Neural cell (in vitro differentiated cells): ENCODE results near the gene PDZD4. TPM values are rescaled to one million over a fixed set of nuclear protein-coding genes. Genes with fewer than 3 reads are reported as not detected.

Experiments used
- H2AFZ ChIP-seq: fragments of 200-600, 300-800 bp; sonication (generic), shearing (Covaris generic); 2 replicates; pipeline ENCODE4 v1.6.0; 2014; ENCODE audit warnings: low read depth, mild to moderate bottlenecking, antibody characterized with exemption, low read length, moderate library complexity
- H3F3A ChIP-seq: fragments of 200-600 bp; shearing (Covaris generic); 2 replicates; pipeline ENCODE4 v1.6.1; 2016; ENCODE audit warnings: mild to moderate bottlenecking, moderate library complexity, mixed read lengths, antibody characterized with exemption, low read length; ENCODE audit not compliant: insufficient read depth, poor library complexity, severe bottlenecking
- H3K27ac ChIP-seq: fragments of 200-600, 300-800 bp; sonication (generic), shearing (Covaris generic); 2 replicates; pipeline ENCODE4 v1.5.1; 2014; ENCODE audit warnings: mild to moderate bottlenecking, low read length, moderate library complexity
- H3K27me3 ChIP-seq: fragments of 300-800, 200-600 bp; sonication (generic), shearing (Covaris generic); 2 replicates; pipeline ENCODE4 v1.6.0; 2014; ENCODE audit warnings: mild to moderate bottlenecking, low read depth, low read length, moderate library complexity; ENCODE audit not compliant: insufficient read depth
- H3K36me3 ChIP-seq: fragments of 300-800, 200-600 bp; sonication (generic), shearing (Covaris generic); 2 replicates; pipeline ENCODE4 v1.5.1; 2014; ENCODE audit warnings: mild to moderate bottlenecking, antibody characterized with exemption, low read length, moderate library complexity; ENCODE audit not compliant: insufficient read depth
- H3K4me2 ChIP-seq: fragments of 300-800, 200-600 bp; sonication (generic), shearing (Covaris generic); 2 replicates; pipeline ENCODE4 v1.6.0; 2014; ENCODE audit warnings: mild to moderate bottlenecking, low read length
- H3K4me3 ChIP-seq: fragments of 300-800, 200-600 bp; sonication (generic), shearing (Covaris generic); 2 replicates; pipeline ENCODE4 v1.5.1; 2014; ENCODE audit warnings: mild to moderate bottlenecking, low read length, moderate library complexity
- H3K79me2 ChIP-seq: fragments of 200-600 bp; shearing (Covaris generic); replicated peaks from 2 replicates; pipeline ENCODE4 v1.6.0; 2014; ENCODE audit warnings: mild to moderate bottlenecking, low read length, moderate library complexity; ENCODE audit not compliant: insufficient read depth
- H3K9ac ChIP-seq: fragments of 300-800, 200-600 bp; sonication (generic), shearing (Covaris generic); 2 replicates; pipeline ENCODE4 v1.6.1; 2016; ENCODE audit warnings: mild to moderate bottlenecking, low read length, mixed read lengths
- H3K9me2 ChIP-seq: fragments of 200-600 bp; shearing (Covaris generic); 2 replicates; pipeline ENCODE4 v1.6.1; 2016; ENCODE audit warnings: mild to moderate bottlenecking, low read length, mixed read lengths; ENCODE audit not compliant: insufficient read depth
- H3K9me3 ChIP-seq: fragments of 200-600, 300-800 bp; sonication (generic), shearing (Covaris generic); 2 replicates; pipeline ENCODE4 v1.6.1; 2016; ENCODE audit warnings: mild to moderate bottlenecking, mixed run types, low read length, moderate library complexity, mixed read lengths
- H4K20me1 ChIP-seq: fragments of 200-600 bp; shearing (Covaris generic); 2 replicates; pipeline ENCODE4 v1.6.1; 2016; ENCODE audit warnings: mild to moderate bottlenecking, mixed run types; ENCODE audit not compliant: insufficient read depth
- CTCF ChIP-seq: fragments of 450-650 bp; IDR thresholded peaks from 2 replicates; pipeline ENCODE4 v1.5.1; 2014; ENCODE audit warnings: antibody characterized with exemption, mild to moderate bottlenecking, moderate library complexity; ENCODE audit not compliant: poor library complexity, severe bottlenecking
- EP300 ChIP-seq: fragments of 450-650 bp; conservative IDR thresholded peaks from 2 replicates; pipeline ENCODE4 v1.6.1; 2014; ENCODE audit warnings: antibody characterized with exemption, mild to moderate bottlenecking, moderate library complexity; ENCODE audit not compliant: poor library complexity, severe bottlenecking
- EZH2 ChIP-seq: fragments of 200-600, 300-800 bp; shearing (Covaris generic), sonication (generic); IDR thresholded peaks from 2 replicates; pipeline ENCODE4 v1.6.1; 2014; ENCODE audit warnings: antibody characterized with exemption, low read length, borderline replicate concordance, mild to moderate bottlenecking; ENCODE audit not compliant: insufficient read depth, poor library complexity, severe bottlenecking
- MXI1 ChIP-seq: fragments of 450-650 bp; conservative IDR thresholded peaks from 2 replicates; pipeline ENCODE4 v1.6.1; 2014; ENCODE audit warnings: antibody characterized with exemption, mild to moderate bottlenecking; ENCODE audit not compliant: poor library complexity, severe bottlenecking
- POLR2AphosphoS5 ChIP-seq: IDR thresholded peaks from 2 replicates; pipeline ENCODE4 v1.6.1; 2012
- RAD21 ChIP-seq: fragments of 450-650 bp; conservative IDR thresholded peaks from 2 replicates; pipeline ENCODE4 v1.6.1; 2014; ENCODE audit warnings: antibody characterized with exemption, mild to moderate bottlenecking, moderate library complexity
- REST ChIP-seq: IDR thresholded peaks from 2 replicates; pipeline ENCODE4 v1.6.1; 2012; ENCODE audit warnings: borderline replicate concordance
- SMC3 ChIP-seq: fragments of 450-650 bp; conservative IDR thresholded peaks from 2 replicates; pipeline ENCODE4 v1.6.1; 2014; ENCODE audit warnings: antibody characterized with exemption, mild to moderate bottlenecking, moderate library complexity; ENCODE audit not compliant: poor library complexity
- TAF1 ChIP-seq: IDR thresholded peaks from 2 replicates; pipeline ENCODE4 v1.6.1; 2012; ENCODE audit warnings: low read depth
- polyA plus RNA-seq: library from polyadenylated mRNA; depleted of rRNA; stranded (reverse); fragments of >200 nt; gene quantifications from 2 replicates; pipeline ENCODE4 v1.2.3, GENCODE V29; 2014

The PDZD4 gene
- polyA plus RNA-seq, 1 donor from 2014 or later = 343 TPM

- Histone ChIP-seq H3K9me3 (no peaks in the 10 kb centered on the region), H3F3A (no peaks in the 10 kb centered on the region), H3K27ac (no peak overlapping the region), H3K79me2 (no peaks in the 10 kb centered on the region), H3K9ac (no peak overlapping the region), H3K36me3 (no peaks in the 10 kb centered on the region), H3K4me2 (no peak overlapping the region), H3K9me2 (no peaks in the 10 kb centered on the region), H4K20me1 (no peaks in the 10 kb centered on the region), H2AFZ (no peak overlapping the region), H3K27me3 (no peaks in the 10 kb centered on the region), H3K4me3 (no peak overlapping the region)
- TF ChIP-seq EP300 (no peak), MXI1 (no peak), SMC3 (no peak), POLR2AphosphoS5 (no peak), CTCF (no peak), REST (no peak), RAD21 (no peak), EZH2 (no peak), TAF1 (no peak)
Measured at GRCh38 chrX:153768311-153769157, 61.8 kb downstream of the PDZD4 start.

- Histone ChIP-seq H3K9ac (no peak overlapping the region), H2AFZ (no peak overlapping the region), H3K4me2 (no peak overlapping the region), H3K4me3 (no peak overlapping the region), H3K9me2 (no peaks in the 10 kb centered on the region), H3K36me3 (no peaks in the 10 kb centered on the region), H3K27me3 (no peaks in the 10 kb centered on the region), H4K20me1 (no peaks in the 10 kb centered on the region), H3K9me3 (no peaks in the 10 kb centered on the region), H3K27ac (no peak overlapping the region), H3K79me2 (no peaks in the 10 kb centered on the region), H3F3A (no peaks in the 10 kb centered on the region)
- no peak for TF ChIP-seq EZH2
- TF ChIP-seq TAF1 = no peak
- no peak for TF ChIP-seq REST
Measured at GRCh38 chrX:153767674-153768055, 62.7 kb downstream of the PDZD4 start.
